Stromal cell of bone marrow (primary cell): ENCODE measurements around the gene TTC9C.
A peak's percentile ranks its signal among the peaks of the same experiment; 100 is the strongest.
"Not testable (repeated sequence)": the region's sequence is repeated elsewhere in the genome, so short reads cannot be mapped to it uniquely, and the experiment has no call there.

ENCODE experiments used
- DNase-seq: peaks from one replicate; pipeline ENCODE4 v3.0.0-alpha.2; 2012; ENCODE audit warnings: low read depth

Gene TTC9C

DNA sequence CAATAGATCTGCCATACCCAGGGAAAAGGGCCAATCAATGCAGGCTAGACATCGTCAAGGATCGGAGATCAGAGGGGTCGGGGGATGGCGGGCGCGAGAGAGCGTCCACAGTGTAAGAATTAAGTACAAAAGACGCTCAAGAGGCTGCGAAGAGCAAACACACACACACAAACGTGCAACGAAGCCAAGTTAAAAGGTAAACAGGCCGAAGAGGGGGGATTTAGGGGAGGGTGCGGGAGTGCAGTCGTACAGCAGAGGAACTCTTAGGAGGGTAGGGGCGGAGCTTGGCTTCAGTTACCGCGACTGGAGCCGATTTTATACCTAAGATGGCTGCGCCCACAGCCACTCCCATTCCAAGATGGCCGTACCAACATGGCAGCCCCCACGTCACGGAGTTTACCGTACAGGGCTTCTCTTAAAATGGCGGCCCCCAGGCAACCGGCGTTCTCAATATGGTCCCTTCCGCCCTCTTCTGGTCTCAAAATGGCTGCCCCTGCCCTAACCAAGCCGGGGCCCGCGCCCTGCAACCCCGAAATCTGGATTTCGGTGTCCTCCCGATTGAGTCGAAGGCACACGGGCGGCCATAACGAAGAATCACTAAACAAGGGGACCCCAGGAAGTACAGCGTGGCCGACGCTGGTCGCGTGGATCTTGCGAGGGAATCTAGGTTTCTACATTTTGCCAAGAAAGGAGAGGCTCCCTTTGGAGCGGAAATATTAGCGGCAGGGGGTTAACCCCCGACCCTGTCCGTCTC lies 18.9 kb upstream of the TTC9C start:
- peak; percentile 97 for DNase-seq

- DNase-seq, result no peak
Measured at GRCh38 chr11:62710001-62710345, 18.3 kb upstream of the TTC9C start.

GRCh38 chr11:62712276-62712812 lies 15.9 kb upstream of the TTC9C start:
- no peak for DNase-seq

DNA sequence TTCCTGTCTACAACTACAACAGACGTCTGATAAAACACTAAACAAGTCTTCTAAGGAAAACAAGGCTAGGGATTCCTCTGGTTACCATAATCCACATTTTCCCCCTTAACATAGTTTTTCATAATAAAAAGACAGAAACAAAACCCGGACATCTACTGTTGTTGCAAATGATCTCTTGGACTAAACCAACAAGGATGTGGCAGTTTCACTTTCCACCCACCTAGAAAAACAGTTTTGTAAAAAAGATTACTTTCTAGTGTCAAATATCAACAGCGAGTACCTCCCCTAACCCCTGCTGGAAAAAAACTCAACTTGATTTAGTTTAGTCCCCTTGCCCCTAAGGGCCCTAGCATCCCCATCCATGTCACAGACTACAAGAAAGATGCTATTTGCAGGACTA lies 15.4 kb upstream of the TTC9C start:
- DNase-seq, result no peak

GRCh38 chr11:62713343-62713742 lies 14.9 kb upstream of the TTC9C start:
- no peak for DNase-seq

DNA sequence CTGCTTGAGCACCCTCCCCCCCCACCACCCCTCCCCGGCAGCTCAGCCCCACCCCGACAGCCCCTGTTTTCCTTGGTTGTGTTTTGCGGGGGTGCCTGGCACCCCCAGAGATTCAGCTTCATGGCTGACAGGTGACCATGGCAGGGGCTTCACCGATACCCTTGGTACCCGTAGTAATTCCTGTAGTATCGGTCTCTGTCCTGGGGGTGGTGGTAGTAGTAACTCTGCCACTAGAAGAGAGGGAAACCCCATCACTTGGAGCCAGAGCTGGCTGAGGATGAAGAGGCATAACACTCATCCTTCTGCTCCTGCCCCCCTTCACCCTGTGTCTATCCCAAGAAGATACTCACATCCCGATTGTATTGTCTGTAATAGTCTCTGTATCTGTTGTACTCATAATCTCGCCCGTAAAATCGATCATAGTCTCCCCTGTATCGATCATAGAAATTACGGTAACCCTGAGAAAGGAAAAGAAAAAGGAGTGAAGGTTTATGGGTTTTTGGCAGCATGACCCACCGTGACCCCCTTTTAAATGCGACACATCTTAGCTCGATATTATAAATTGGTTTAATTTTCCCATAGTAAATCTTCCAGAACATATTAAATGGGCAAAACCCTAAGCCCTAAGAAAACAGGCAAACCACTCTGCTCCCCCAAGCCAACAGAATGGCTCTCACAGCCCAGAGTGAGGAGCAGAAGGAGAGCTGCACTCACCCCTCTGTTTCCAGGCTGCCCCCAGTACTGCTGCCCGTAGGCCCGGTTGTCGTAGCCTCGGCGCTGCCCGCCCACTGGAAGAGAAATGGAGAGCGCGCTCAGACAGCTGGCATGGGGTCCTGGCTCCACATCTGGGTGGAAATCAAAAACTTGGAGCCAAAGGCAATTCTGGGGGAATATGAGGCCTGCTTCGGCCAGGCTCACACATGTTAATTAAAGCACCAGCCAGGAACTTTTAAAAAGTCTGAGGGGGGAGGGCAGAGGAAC lies 12.8 kb upstream of the TTC9C start:
- no peak for DNase-seq

DNA sequence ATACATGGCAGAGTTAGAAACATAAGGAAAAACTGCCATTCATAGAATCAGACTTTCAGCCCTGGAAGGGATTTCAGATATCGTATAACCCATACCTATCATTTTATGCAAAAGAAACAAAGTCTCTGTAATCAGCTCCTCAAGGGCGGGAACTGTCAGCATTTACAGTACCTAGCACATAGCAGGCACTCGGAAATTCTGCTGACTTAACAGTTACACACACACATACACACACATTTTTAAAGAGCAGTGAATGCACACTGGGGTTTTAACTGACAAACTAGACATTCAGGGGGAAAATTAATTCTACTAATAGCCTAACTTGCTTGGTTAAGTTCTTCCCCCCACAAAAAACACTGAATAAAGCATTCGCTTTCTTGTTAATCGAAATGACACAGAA lies 12.1 kb upstream of the TTC9C start:
- no peak for DNase-seq

GRCh38 chr11:62716816-62717215 lies 11.5 kb upstream of the TTC9C start:
- no peak for DNase-seq

GRCh38 chr11:62719302-62719978 lies 8.8 kb upstream of the TTC9C start:
- no peak for DNase-seq

DNA sequence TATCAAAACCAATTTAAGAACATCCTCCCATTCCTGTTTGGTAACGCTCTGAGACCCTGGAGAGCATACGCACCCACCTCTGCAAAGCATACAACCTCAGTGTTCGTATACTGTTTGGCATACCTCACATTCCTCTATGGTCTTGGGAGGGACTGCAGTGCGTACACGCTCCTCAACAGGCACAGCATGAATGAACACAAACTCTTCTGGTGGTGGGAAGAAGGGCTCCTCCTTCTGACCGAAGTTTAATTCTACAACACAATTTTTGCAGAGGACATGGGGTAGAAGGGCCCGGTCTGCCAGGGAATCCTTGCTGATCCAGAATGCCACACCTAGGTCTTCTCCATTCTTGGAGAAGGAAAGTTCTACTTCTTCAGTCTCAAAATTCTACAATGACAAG lies 6.3 kb upstream of the TTC9C start:
- no peak for DNase-seq

DNA sequence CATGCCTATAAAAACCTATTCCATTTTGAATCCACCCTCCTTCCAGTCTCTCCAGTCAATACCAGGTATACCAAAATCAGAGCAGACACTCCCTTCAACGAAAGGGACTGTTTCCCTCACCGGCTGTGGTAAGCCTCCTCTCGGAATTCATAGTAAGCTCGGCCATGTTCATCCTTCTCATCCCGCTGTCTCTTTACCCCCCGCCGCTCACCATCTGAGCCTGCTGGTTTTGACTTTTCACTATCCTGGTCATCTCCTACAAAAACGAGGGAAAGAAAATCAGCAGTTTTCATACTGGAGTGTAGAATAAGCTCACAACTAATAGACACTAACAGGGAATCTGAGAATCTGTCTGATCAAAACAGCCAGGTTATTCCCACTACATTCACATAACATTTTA lies 4.1 kb upstream of the TTC9C start:
- no peak for DNase-seq

- DNase-seq, result no peak
Measured at GRCh38 chr11:62725646-62726045, 2.6 kb upstream of the TTC9C start.

GRCh38 chr11:62726156-62726914 lies 2.0 kb upstream of the TTC9C start:
- DNase-seq, result no peak

DNA sequence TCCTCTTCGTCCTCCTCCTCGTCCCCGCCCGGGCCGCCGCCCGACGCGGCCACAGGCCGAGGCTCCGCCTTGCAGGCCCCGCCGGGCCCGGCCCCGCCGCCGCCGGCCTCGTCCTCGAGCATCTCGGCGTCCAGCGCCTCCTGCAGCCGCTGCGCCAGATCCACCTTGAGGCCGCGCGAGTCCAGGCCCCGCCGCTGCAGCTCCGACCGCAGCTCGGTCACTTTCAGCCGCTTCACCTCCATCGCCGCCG lies 1.4 kb upstream of the TTC9C start:
- no peak for DNase-seq

DNA sequence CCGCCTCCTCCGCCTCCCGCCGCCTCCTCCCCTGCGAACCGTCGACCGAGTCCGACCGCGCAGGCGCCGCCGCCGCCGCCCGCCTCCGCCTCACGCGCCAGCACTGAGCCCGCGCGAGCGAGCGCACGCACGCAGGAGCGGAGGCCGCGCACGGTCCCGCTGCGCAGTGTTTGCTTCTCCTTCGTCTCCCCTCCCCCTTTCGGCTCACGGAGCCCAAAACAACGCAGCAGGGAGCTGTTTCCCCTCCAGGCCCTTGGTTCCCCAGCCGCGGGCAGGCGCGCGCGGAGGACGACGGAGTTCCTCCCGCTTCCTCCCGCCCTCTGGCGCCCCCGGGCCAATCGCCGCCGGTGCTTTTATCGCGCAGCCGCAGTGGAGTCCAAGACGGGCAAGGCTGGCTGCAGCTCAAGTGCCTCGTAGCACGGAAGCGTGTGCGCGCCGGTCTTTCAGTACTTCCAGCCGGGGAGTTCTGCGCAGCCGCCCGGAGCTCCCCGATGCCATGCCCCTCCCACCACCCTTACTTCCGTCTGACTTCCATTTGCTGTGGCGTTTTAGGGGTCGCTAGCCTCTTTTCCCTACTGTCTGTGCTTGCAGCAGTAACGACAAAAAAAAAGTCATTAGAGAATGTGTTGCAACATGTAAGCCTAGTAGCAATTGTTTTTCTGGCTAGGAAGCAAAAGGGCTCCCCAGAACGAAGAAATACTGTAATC lies 968 bp upstream of the TTC9C start, which contains the start of gene HNRNPUL2:
HNRNPUL2 (minus strand) TSS at position 293 of the 707 bp plus-strand sequence. CDS start 301 bp downstream, outside the sequence.
- DNase-seq, result peak; percentile 97

GRCh38 chr11:62727872-62728170 lies 465 bp upstream of the TTC9C start:
- DNase-seq, result peak; percentile 97

DNA sequence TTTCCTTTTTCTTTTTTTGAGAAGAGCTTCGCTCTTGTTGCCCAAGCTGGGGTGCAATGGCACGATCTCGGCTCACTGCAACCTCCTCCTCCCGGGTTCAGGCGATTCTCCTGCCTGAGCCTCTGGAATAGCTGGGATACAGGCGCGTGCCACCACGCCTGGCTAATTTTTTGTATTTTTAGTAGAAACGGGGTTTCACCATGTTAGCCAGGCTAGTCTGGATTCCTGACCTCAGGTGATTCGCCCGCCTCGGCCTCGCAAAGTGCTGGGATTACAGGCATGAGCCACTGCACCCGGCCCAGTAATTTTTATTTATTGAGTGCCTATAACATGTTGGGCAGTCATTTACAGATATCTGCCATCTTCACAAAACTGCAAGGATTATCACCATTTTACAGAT lies 1.8 kb downstream of the TTC9C start:
- DNase-seq, result not testable (repeated sequence)

- DNase-seq, result no peak
Measured at GRCh38 chr11:62732830-62733229, 4.5 kb downstream of the TTC9C start.

- DNase-seq, result no peak
Measured at GRCh38 chr11:62737196-62737595, 8.9 kb downstream of the TTC9C start.

GRCh38 chr11:62747475-62748160 lies 19.3 kb downstream of the TTC9C start:
- DNase-seq, result no peak

DNA sequence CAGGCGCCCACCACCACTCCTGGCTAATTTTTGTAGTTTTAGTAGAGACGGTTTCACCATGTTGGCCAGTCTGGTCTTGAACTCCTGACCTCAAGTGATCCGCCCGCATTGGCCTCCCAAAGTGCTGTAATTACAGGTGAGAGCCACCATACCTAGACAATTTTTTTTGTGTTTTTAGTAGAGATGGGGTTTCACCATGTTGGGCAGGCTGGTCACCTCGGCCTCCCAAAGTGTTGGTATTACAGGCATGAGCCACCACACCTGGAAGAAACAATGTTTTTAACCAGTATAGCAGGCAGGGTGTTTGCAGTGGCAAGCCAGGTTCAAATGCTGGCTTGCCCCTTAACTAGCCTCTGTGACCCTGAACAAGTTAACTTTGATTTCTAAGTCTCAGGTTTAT lies 21.6 kb downstream of the TTC9C start:
- not testable (repeated sequence) for DNase-seq
